Measurements from ENCODE around the gene NOXRED1.

NOXRED1 gene

GRCh38 chr14:77403768-77404167, 19.6 kb downstream of the NOXRED1 start:
- H3K9ac ChIP-seq (ENCODE audit: low read length), result no peak overlapping the region
- no peaks in the 10 kb centered on the region for H3K4me1 ChIP-seq (ENCODE audit: control insufficient read depth, insufficient read depth, low read length)
- H3K36me3 ChIP-seq (ENCODE audit: control insufficient read depth, insufficient read depth, low read length), result no peaks in the 10 kb centered on the region
- no peaks in the 10 kb centered on the region for H3K27me3 ChIP-seq (ENCODE audit: control insufficient read depth, insufficient read depth, low read length)
- no peak overlapping the region for H3K27ac ChIP-seq (ENCODE audit: low read depth, low read length)
- no peak overlapping the region for H3K4me3 ChIP-seq (ENCODE audit: low read length)

DNA sequence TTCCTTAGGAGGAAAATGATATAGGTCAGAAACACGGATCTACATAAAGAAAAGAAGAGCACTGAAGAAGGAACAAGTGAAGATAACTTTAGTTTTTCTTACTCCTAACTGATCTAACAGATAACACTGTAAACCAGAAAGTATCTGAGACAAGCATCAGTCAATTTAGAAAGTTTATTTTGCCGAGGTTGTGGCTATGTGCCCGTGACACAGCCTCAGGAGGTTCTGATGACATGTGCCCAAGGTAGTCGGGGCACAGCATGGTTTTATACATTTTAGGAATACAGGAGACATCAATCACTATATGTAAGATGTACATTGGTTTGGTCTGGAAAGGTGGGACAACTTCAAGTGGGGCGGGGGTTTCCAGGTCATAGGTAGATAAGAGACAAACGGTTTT, 23.1 kb downstream of the NOXRED1 start:
- Histone ChIP-seq H3K36me3 (ENCODE audit: control insufficient read depth, insufficient read depth, low read length) (no peaks in the 10 kb centered on the region), H3K9ac (ENCODE audit: low read length) (no peak overlapping the region), H3K27me3 (ENCODE audit: control insufficient read depth, insufficient read depth, low read length) (no peaks in the 10 kb centered on the region), H3K27ac (ENCODE audit: low read depth, low read length) (no peak overlapping the region), H3K4me1 (ENCODE audit: control insufficient read depth, insufficient read depth, low read length) (no peaks in the 10 kb centered on the region), H3K4me3 (ENCODE audit: low read length) (no peak overlapping the region)

DNA sequence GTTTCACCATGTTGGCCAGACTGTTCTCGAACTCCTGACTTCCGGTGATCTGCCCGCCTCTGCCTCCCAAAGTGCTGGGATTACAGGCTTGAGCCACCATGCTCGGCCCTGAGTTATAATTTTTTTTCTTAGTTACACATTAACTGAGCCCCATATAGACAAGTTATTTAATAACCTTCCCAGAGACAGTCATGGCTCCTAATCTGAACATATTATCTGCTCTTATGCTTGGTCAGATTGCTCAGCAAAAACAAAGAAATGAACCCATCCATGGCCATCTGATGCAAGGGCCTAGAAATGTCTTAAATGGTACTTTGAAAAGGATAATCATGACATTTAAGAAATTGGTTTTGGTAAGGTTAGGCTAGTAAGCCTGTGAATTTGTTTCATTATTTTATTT, 33.1 kb downstream of the NOXRED1 start:
- Histone ChIP-seq H3K9ac (ENCODE audit: low read length) (no peak overlapping the region), H3K27me3 (ENCODE audit: control insufficient read depth, insufficient read depth, low read length) (no peaks in the 10 kb centered on the region), H3K27ac (ENCODE audit: low read depth, low read length) (no peak overlapping the region), H3K4me3 (ENCODE audit: low read length) (no peak overlapping the region), H3K4me1 (ENCODE audit: control insufficient read depth, insufficient read depth, low read length) (no peaks in the 10 kb centered on the region), H3K36me3 (ENCODE audit: control insufficient read depth, insufficient read depth, low read length) (no peaks in the 10 kb centered on the region)

GRCh38 chr14:77378701-77379100, 44.6 kb downstream of the NOXRED1 start:
- Histone ChIP-seq H3K27me3 (ENCODE audit: control insufficient read depth, insufficient read depth, low read length) (no peaks in the 10 kb centered on the region), H3K9ac (ENCODE audit: low read length) (no peak overlapping the region), H3K36me3 (ENCODE audit: control insufficient read depth, insufficient read depth, low read length) (no peaks in the 10 kb centered on the region), H3K27ac (ENCODE audit: low read depth, low read length) (no peak overlapping the region), H3K4me1 (ENCODE audit: control insufficient read depth, insufficient read depth, low read length) (peaks cover 5% of the 10 kb centered on the region), H3K4me3 (ENCODE audit: low read length) (no peak overlapping the region)

DNA sequence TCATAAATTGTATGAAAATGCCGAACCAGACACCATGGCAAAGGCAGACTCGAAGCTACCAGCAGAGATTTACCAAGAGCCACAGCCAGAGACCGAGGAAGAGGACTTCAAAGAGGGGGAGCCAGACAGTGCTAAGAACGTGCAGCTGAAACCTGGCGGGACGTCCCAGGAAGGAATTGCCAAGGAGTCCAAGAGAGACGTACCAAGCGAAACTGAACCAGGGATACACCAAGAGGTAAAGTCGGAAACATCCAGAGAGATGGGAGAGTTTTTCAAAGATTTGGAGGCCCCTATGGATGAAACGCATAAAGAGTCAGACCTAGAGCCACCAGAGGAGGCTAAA, 45.9 kb downstream of the NOXRED1 start:
- H3K27ac ChIP-seq (ENCODE audit: low read depth, low read length), result no peak overlapping the region

GRCh38 chr14:77376771-77377501, 46.4 kb downstream of the NOXRED1 start, which contains the start of the genes SAMD15 and TMED8:
Gene SAMD15, plus strand, starts transcription at chr14:77377379. Its CDS starts 40 bp downstream, at chr14:77377419.
Gene TMED8, minus strand, starts transcription at chr14:77377094. Its CDS starts 41 bp downstream, at chr14:77377053.
- Histone ChIP-seq H3K36me3 (ENCODE audit: control insufficient read depth, insufficient read depth, low read length) (no peaks in the 10 kb centered on the region), H3K4me3 (ENCODE audit: low read length) (peak within 1 kb of the TSS; percentile 82), H3K4me1 (ENCODE audit: control insufficient read depth, insufficient read depth, low read length) (peaks cover 5% of the 10 kb centered on the region), H3K9ac (ENCODE audit: low read length) (peak within 1 kb of the TSS; percentile 73), H3K27me3 (ENCODE audit: control insufficient read depth, insufficient read depth, low read length) (no peaks in the 10 kb centered on the region), H3K27ac (ENCODE audit: low read depth, low read length) (peak within 1 kb of the TSS; percentile 75)

More for the DNA sequence above, 45.9 kb downstream of the NOXRED1 start:
- H3K4me1 ChIP-seq (ENCODE audit: control insufficient read depth, insufficient read depth, low read length), result peaks cover 5% of the 10 kb centered on the region
- H3K4me3 ChIP-seq (ENCODE audit: low read length), result peak overlapping the region; percentile 82
- H3K27me3 ChIP-seq (ENCODE audit: control insufficient read depth, insufficient read depth, low read length), result no peaks in the 10 kb centered on the region
- no peaks in the 10 kb centered on the region for H3K36me3 ChIP-seq (ENCODE audit: control insufficient read depth, insufficient read depth, low read length)
- no peak overlapping the region for H3K9ac ChIP-seq (ENCODE audit: low read length)

- Histone ChIP-seq H3K4me1 (ENCODE audit: control insufficient read depth, insufficient read depth, low read length) (peaks cover 5% of the 10 kb centered on the region), H3K27me3 (ENCODE audit: control insufficient read depth, insufficient read depth, low read length) (no peaks in the 10 kb centered on the region), H3K9ac (ENCODE audit: low read length) (peak overlapping the region; percentile 73), H3K4me3 (ENCODE audit: low read length) (peak overlapping the region; percentile 82), H3K27ac (ENCODE audit: low read depth, low read length) (peak overlapping the region; percentile 75), H3K36me3 (ENCODE audit: control insufficient read depth, insufficient read depth, low read length) (no peaks in the 10 kb centered on the region)
These were observed 47.2 kb downstream of the NOXRED1 start for GRCh38 chr14:77375973-77376770.

DNA sequence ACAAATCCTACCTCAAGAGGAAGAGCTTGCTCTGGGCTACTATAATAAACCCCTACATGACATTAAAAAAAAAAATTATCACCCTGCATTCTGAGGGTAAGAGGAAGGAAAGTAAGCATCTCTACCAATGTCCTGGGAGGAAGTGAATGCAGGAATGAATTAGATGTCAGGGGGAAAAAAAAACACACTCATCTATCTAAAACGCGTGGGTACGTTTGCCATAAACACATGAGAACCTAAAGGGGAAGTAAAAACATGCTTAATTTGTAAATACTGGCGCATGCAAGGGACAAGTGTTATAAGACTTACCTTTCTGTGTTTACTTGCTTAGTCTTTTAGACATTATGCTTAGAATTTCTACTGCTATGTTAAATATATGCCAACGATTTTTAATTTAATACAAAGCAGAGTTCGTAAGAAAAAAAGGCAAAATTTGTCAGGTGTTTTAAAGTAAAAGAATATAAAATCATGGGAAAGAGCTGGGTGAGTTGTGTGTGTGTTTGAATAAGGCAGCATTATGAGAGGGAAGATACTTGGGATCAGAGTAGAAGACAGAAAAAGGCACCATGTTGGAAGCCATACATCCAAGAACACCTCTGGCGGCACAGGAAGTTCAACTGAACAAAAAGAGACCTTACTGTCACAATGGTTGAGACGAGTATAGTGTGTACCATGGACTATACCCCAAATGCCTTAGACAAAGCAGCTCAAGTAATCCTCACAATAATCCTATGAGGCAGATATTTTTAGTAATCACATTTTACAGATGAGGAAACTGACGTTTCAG, 48.0 kb downstream of the NOXRED1 start:
- H3K27me3 ChIP-seq (ENCODE audit: control insufficient read depth, insufficient read depth, low read length), result no peaks in the 10 kb centered on the region
- no peak overlapping the region for H3K27ac ChIP-seq (ENCODE audit: low read depth, low read length)
- H3K4me3 ChIP-seq (ENCODE audit: low read length), result no peak overlapping the region
- no peak overlapping the region for H3K9ac ChIP-seq (ENCODE audit: low read length)
- no peaks in the 10 kb centered on the region for H3K36me3 ChIP-seq (ENCODE audit: control insufficient read depth, insufficient read depth, low read length)
- peaks cover 5% of the 10 kb centered on the region for H3K4me1 ChIP-seq (ENCODE audit: control insufficient read depth, insufficient read depth, low read length)

- H3K4me1 ChIP-seq (ENCODE audit: control insufficient read depth, insufficient read depth, low read length), result peaks cover 4% of the 10 kb centered on the region
- H3K9ac ChIP-seq (ENCODE audit: low read length), result no peak overlapping the region
- no peak overlapping the region for H3K4me3 ChIP-seq (ENCODE audit: low read length)
- H3K27me3 ChIP-seq (ENCODE audit: control insufficient read depth, insufficient read depth, low read length), result no peaks in the 10 kb centered on the region
- H3K36me3 ChIP-seq (ENCODE audit: control insufficient read depth, insufficient read depth, low read length), result no peaks in the 10 kb centered on the region
- H3K27ac ChIP-seq (ENCODE audit: low read depth, low read length), result no peak overlapping the region
These were observed 51.0 kb downstream of the NOXRED1 start for GRCh38 chr14:77372304-77372841.

- Histone ChIP-seq H3K4me3 (ENCODE audit: low read length) (no peak overlapping the region), H3K4me1 (ENCODE audit: control insufficient read depth, insufficient read depth, low read length) (no peaks in the 10 kb centered on the region), H3K27me3 (ENCODE audit: control insufficient read depth, insufficient read depth, low read length) (no peaks in the 10 kb centered on the region), H3K9ac (ENCODE audit: low read length) (no peak overlapping the region), H3K27ac (ENCODE audit: low read depth, low read length) (no peak overlapping the region), H3K36me3 (ENCODE audit: control insufficient read depth, insufficient read depth, low read length) (no peaks in the 10 kb centered on the region)
These were observed 54.0 kb downstream of the NOXRED1 start for GRCh38 chr14:77369285-77369684.

- no peak overlapping the region for H3K27ac ChIP-seq (ENCODE audit: low read depth, low read length)
- H3K4me3 ChIP-seq (ENCODE audit: low read length), result no peak overlapping the region
- no peaks in the 10 kb centered on the region for H3K27me3 ChIP-seq (ENCODE audit: control insufficient read depth, insufficient read depth, low read length)
- H3K4me1 ChIP-seq (ENCODE audit: control insufficient read depth, insufficient read depth, low read length), result no peaks in the 10 kb centered on the region
- no peak overlapping the region for H3K9ac ChIP-seq (ENCODE audit: low read length)
- no peaks in the 10 kb centered on the region for H3K36me3 ChIP-seq (ENCODE audit: control insufficient read depth, insufficient read depth, low read length)
These were observed 59.2 kb downstream of the NOXRED1 start for GRCh38 chr14:77364146-77364545.

- no peaks in the 10 kb centered on the region for H3K4me1 ChIP-seq (ENCODE audit: control insufficient read depth, insufficient read depth, low read length)
- no peaks in the 10 kb centered on the region for H3K36me3 ChIP-seq (ENCODE audit: control insufficient read depth, insufficient read depth, low read length)
- no peak overlapping the region for H3K27ac ChIP-seq (ENCODE audit: low read depth, low read length)
- H3K4me3 ChIP-seq (ENCODE audit: low read length), result no peak overlapping the region
- H3K27me3 ChIP-seq (ENCODE audit: control insufficient read depth, insufficient read depth, low read length), result no peaks in the 10 kb centered on the region
- no peak overlapping the region for H3K9ac ChIP-seq (ENCODE audit: low read length)
These were observed 63.7 kb downstream of the NOXRED1 start for GRCh38 chr14:77359626-77360025.
